OCI-LY3 (cell line): ENCODE measurements around the gene TTC28.
"Not testable (repeated sequence)": the region's sequence is repeated elsewhere in the genome, so short reads cannot be mapped to it uniquely, and the experiment has no call there.

Experiments used
- EZH2phosphoT487 ChIP-seq: fragments of 200-600 bp; shearing (Covaris generic); IDR thresholded peaks from 2 replicates; pipeline ENCODE4 v1.6.1; 2018; ENCODE audit warnings: antibody characterized with exemption, mixed run types, low read depth
- TF ChIP-seq, protein P1 (sequence below): fragments of 200-600, 300-600 bp; sonication (generic); IDR thresholded peaks from 2 replicates; pipeline ENCODE4 v1.5.1; 2014; ENCODE audit warnings: antibody characterized with exemption, low read length, low read depth

DNA sequence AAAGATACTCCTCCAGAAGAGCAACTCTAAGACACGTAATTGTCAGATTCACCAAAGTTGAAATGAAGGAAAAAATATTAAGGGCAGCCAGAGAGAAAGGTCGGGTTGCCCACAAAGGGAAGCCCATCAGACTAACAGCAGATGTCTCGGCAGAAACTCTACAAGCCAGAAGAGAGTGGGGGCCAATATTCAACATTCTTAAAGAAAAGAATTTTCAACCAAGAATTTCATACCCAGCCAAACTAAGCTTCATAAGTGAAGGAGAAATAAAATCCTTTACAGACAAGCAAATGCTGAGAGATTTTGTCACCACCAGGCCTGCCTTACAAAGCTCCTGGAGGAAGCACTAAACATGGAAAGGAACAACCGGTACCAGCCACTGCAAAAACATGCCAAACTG lies 149.1 kb downstream of the TTC28 start:
- TF ChIP-seq, protein P1, sequence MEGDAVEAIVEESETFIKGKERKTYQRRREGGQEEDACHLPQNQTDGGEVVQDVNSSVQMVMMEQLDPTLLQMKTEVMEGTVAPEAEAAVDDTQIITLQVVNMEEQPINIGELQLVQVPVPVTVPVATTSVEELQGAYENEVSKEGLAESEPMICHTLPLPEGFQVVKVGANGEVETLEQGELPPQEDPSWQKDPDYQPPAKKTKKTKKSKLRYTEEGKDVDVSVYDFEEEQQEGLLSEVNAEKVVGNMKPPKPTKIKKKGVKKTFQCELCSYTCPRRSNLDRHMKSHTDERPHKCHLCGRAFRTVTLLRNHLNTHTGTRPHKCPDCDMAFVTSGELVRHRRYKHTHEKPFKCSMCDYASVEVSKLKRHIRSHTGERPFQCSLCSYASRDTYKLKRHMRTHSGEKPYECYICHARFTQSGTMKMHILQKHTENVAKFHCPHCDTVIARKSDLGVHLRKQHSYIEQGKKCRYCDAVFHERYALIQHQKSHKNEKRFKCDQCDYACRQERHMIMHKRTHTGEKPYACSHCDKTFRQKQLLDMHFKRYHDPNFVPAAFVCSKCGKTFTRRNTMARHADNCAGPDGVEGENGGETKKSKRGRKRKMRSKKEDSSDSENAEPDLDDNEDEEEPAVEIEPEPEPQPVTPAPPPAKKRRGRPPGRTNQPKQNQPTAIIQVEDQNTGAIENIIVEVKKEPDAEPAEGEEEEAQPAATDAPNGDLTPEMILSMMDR, result not testable (repeated sequence)
- not testable (repeated sequence) for TF ChIP-seq EZH2phosphoT487
